OCI-LY1 (cell line): Measurements from ENCODE around the gene E2F8.

Experiments used
- H2AFZ ChIP-seq: fragments of 200-600 bp; sonication (generic), shearing (Covaris generic); 2 replicates; pipeline ENCODE4 v1.6.0; 2014; ENCODE audit warnings: antibody characterized with exemption, mild to moderate bottlenecking, low read length
- H3F3A ChIP-seq: fragments of 200-600 bp; sonication (generic), shearing (Covaris generic); 2 replicates; pipeline ENCODE4 v1.6.0; 2014; ENCODE audit warnings: mild to moderate bottlenecking, antibody characterized with exemption, low read length, moderate library complexity; ENCODE audit not compliant: insufficient read depth
- H3K27ac ChIP-seq: fragments of 200-600 bp; sonication (generic); 2 replicates; pipeline ENCODE4 v1.5.1; 2014; ENCODE audit warnings: low read length, mixed run types, mild to moderate bottlenecking, low read depth; ENCODE audit not compliant: poor library complexity, severe bottlenecking
- H3K27me3 ChIP-seq: fragments of 200-600 bp; sonication (generic); 2 replicates; pipeline ENCODE4 v1.6.0; 2014; ENCODE audit warnings: antibody characterized with exemption, mild to moderate bottlenecking, low read length, moderate library complexity; ENCODE audit not compliant: insufficient read depth
- H3K36me3 ChIP-seq: fragments of 200-600 bp; sonication (generic); 2 replicates; pipeline ENCODE4 v1.6.1; 2014; ENCODE audit warnings: mild to moderate bottlenecking, antibody characterized with exemption, low read length, moderate library complexity, mixed read lengths; ENCODE audit not compliant: insufficient read depth
- H3K4me1 ChIP-seq: fragments of 200-600 bp; sonication (generic); 2 replicates; pipeline ENCODE4 v1.5.1; 2014; ENCODE audit warnings: mild to moderate bottlenecking, low read length, moderate library complexity; ENCODE audit not compliant: insufficient read depth, severe bottlenecking
- H3K4me2 ChIP-seq: fragments of 200-600 bp; sonication (generic), shearing (Covaris generic); 2 replicates; pipeline ENCODE4 v1.6.1; 2014; ENCODE audit warnings: low read length
- H3K4me3 ChIP-seq: fragments of 200-600 bp; sonication (generic); 2 replicates; pipeline ENCODE4 v1.5.1; 2014; ENCODE audit warnings: low read length, low read depth, mild to moderate bottlenecking, mixed read lengths; ENCODE audit not compliant: poor library complexity, severe bottlenecking
- H3K79me2 ChIP-seq: fragments of 200-600 bp; shearing (Covaris generic); 2 replicates; pipeline ENCODE4 v1.6.1; 2016; ENCODE audit warnings: mixed run types, low read length, mixed read lengths; ENCODE audit not compliant: insufficient read depth
- H3K9ac ChIP-seq: fragments of 200-600 bp; sonication (generic), shearing (Covaris generic); 2 replicates; pipeline ENCODE4 v1.6.1; 2014; ENCODE audit warnings: mild to moderate bottlenecking, low read length, mixed read lengths
- H3K9me2 ChIP-seq: fragments of 200-600 bp; sonication (generic), shearing (Covaris generic); 2 replicates; pipeline ENCODE4 v1.6.1; 2014; ENCODE audit warnings: low read depth, mild to moderate bottlenecking, low read length, mixed read lengths
- H3K9me3 ChIP-seq: fragments of 200-600 bp; shearing (Covaris generic); 2 replicates; pipeline ENCODE4 v1.6.1; 2014; ENCODE audit warnings: low read length, mixed read lengths
- H4K20me1 ChIP-seq: fragments of 200-600 bp; sonication (generic), shearing (Covaris generic); 2 replicates; pipeline ENCODE4 v1.6.0; 2016; ENCODE audit warnings: mild to moderate bottlenecking, low read length; ENCODE audit not compliant: insufficient read depth
- EZH2 ChIP-seq: fragments of 200-600 bp; sonication (generic), shearing (Covaris generic); IDR thresholded peaks from 2 replicates; pipeline ENCODE4 v1.8.0; 2017; ENCODE audit warnings: borderline replicate concordance, mixed run types, mild to moderate bottlenecking, antibody characterized with exemption, low read length, moderate library complexity, mixed read lengths
- TF ChIP-seq, protein P1 (sequence below): fragments of 200-600 bp; sonication (generic), shearing (Covaris generic); IDR thresholded peaks from 2 replicates; pipeline ENCODE4 v1.5.1; 2017; ENCODE audit warnings: mild to moderate bottlenecking, antibody characterized with exemption, low read length, moderate library complexity, mixed read lengths

Gene E2F8

DNA sequence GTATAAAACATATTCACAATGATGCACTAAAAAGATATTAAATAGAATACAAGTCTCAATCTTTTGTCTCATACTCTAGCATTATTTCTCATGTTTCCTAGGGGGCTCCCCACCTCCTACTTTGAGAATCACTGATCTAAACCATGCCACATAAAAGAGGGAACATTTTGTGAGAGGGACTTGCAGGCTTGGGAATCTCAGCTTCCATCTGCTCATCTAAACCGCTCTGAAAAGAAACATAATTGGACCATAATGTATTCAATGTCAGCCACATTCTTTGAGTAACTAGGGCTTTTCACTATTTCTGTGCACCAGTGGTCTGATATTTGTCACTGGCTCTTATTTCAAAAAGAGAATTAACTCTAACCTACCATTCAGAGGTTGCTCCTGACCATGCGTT is 32.6 kb downstream of the E2F8 start:
- no peak overlapping the region for H3K9ac ChIP-seq
- H3K4me3 ChIP-seq = no peak overlapping the region
- H3K4me2 ChIP-seq = no peak overlapping the region
- no peaks in the 10 kb centered on the region for H3F3A ChIP-seq
- TF ChIP-seq, protein P1, sequence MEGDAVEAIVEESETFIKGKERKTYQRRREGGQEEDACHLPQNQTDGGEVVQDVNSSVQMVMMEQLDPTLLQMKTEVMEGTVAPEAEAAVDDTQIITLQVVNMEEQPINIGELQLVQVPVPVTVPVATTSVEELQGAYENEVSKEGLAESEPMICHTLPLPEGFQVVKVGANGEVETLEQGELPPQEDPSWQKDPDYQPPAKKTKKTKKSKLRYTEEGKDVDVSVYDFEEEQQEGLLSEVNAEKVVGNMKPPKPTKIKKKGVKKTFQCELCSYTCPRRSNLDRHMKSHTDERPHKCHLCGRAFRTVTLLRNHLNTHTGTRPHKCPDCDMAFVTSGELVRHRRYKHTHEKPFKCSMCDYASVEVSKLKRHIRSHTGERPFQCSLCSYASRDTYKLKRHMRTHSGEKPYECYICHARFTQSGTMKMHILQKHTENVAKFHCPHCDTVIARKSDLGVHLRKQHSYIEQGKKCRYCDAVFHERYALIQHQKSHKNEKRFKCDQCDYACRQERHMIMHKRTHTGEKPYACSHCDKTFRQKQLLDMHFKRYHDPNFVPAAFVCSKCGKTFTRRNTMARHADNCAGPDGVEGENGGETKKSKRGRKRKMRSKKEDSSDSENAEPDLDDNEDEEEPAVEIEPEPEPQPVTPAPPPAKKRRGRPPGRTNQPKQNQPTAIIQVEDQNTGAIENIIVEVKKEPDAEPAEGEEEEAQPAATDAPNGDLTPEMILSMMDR = no peak
- no peak for TF ChIP-seq EZH2
- no peak overlapping the region for H2AFZ ChIP-seq
- no peaks in the 10 kb centered on the region for H3K79me2 ChIP-seq
- H3K27ac ChIP-seq = no peak overlapping the region
- H3K36me3 ChIP-seq = no peaks in the 10 kb centered on the region
- no peaks in the 10 kb centered on the region for H4K20me1 ChIP-seq
- H3K27me3 ChIP-seq = no peaks in the 10 kb centered on the region
- no peaks in the 10 kb centered on the region for H3K4me1 ChIP-seq
- H3K9me2 ChIP-seq = no peaks in the 10 kb centered on the region
- no peaks in the 10 kb centered on the region for H3K9me3 ChIP-seq

DNA sequence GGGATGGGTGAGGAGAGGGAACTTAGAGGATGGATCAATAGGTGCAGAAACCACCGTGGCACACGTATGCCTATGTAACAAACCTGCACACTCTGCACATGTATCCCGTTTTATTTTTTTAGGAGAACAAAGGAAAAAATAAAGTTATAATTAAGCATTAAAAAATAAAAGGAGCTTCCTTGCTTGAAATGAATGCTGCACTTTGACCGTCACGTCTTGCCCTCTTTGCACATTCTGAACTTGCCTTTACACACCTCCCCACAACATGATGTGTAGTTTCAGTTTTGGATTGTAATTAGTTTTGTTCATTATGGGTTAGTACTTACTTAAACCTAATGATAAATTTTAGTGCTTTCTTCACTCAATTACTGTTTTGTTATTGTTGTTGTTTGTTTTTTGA is 35.9 kb downstream of the E2F8 start:
- no peak overlapping the region for H3K4me2 ChIP-seq
- H3K27me3 ChIP-seq = no peaks in the 10 kb centered on the region
- no peak overlapping the region for H2AFZ ChIP-seq
- H3K9me3 ChIP-seq = no peaks in the 10 kb centered on the region
- H3K27ac ChIP-seq = no peak overlapping the region
- H4K20me1 ChIP-seq = no peaks in the 10 kb centered on the region
- no peak overlapping the region for H3K9ac ChIP-seq
- no peaks in the 10 kb centered on the region for H3F3A ChIP-seq
- H3K9me2 ChIP-seq = no peaks in the 10 kb centered on the region
- no peaks in the 10 kb centered on the region for H3K4me1 ChIP-seq
- TF ChIP-seq, protein P1 = no peak
- TF ChIP-seq EZH2 = no peak
- no peak overlapping the region for H3K4me3 ChIP-seq
- H3K36me3 ChIP-seq = no peaks in the 10 kb centered on the region
- H3K79me2 ChIP-seq = no peaks in the 10 kb centered on the region

DNA sequence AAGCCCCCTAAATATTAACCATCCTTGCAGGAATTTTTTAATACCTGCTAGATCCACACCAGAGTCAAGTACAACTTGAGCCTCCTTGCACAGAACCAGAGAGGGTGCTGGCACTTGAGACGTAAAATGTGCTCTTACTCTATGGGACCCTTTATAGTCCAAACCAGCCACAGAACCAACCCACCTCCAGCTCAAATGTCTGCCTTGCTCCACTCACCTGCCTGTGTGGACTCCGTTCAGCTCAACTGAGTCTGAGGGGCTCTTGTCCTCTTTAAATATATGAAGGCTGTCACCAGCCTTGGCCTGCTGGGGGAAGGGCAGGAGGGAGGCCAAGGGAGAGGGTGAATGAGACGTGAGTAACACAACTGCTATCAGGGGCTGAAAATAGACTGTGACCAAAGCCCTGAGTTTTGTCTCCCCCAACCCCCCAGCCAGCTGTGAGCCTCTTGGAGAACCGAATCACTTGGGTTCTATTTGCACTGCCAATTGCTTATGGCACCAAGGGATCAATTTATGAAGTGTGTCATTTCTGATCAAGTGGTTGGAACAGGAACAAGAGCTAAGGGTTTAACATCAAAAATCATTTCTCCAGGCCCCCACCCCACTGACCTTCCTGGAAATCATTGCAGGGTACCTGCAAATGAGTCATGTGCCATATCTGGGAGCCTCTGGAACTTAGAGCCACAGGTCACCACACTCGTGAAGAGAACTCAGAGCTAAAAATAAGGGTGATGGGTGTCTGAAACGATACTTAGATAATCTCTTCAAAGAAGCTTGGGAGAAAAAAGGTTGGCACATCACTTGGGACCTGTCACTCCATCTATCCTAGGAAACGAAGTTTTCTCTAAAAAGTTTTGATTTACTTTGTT is 38.8 kb downstream of the E2F8 start, which contains the start of gene CSRP3:
TSS of gene CSRP3 (minus strand) at position 247 of the 869 bp plus-strand sequence. CDS start 9,535 bp downstream, outside the sequence.
- H3K9me2 ChIP-seq = no peaks in the 10 kb centered on the region
- TF ChIP-seq EZH2 = no peak
- TF ChIP-seq, protein P1 = no peak
- no peaks in the 10 kb centered on the region for H4K20me1 ChIP-seq
- no peaks in the 10 kb centered on the region for H3K36me3 ChIP-seq
- H3K27ac ChIP-seq = no peak within 1 kb of the TSS
- no peaks in the 10 kb centered on the region for H3K79me2 ChIP-seq
- H3F3A ChIP-seq = no peaks in the 10 kb centered on the region
- H3K4me3 ChIP-seq = no peak within 1 kb of the TSS
- H2AFZ ChIP-seq = no peak within 1 kb of the TSS
- H3K9me3 ChIP-seq = no peaks in the 10 kb centered on the region
- H3K4me2 ChIP-seq = no peak within 1 kb of the TSS
- H3K27me3 ChIP-seq = no peaks in the 10 kb centered on the region
- no peaks in the 10 kb centered on the region for H3K4me1 ChIP-seq
- H3K9ac ChIP-seq = no peak within 1 kb of the TSS
